Stimulated activated CD8-positive, alpha-beta memory T cell treated with anti-CD3 and anti-CD28 coated beads, Interleukin-12 subunit alpha, Interleukin-12 subunit beta, amount 100 ng/mL, for 4 hours (primary cell): Measurements from ENCODE around the gene NGEF.

Experiments
- DNase-seq: peaks from one replicate; pipeline ENCODE4 v3.0.0-alpha.2; 2020; ENCODE audit warnings: low read depth

The NGEF gene

DNA sequence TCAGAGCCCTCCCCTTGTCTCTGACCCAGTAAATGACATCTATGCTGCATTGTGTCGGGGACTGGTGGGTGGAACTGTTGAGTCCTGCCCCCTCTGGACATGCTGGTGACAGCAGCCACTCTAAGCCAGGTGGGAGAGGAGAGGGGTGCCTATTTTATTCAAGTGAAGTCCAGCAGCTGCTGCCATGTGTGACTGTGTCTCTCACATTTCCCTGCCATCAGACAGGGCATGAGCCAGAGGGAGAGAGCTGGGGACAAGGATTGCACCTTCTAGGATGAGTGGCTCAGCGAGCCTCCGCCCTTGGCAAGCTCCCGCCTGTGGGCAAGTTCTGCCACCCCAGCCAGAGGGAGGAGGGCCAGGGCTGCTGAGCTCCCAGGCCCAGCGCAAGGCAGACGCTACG, 13.7 kb downstream of the NGEF start:
- no peak for DNase-seq

DNA sequence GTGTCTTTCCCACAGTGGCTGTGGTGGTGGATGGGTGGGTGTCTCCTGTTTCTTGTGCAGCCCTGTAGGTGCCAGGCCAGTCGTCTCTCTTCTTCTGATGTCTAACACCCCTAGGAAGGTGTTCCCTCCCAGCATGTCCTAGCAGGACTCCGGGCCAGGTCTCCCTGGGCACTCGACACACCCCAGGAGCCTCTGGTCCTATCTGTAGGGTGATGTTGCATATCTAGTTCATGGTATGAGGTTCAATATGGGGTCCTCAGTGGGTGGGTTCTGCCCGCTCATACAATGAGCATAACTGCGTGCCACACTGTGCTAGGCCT, 14.4 kb downstream of the NGEF start:
- DNase-seq, result no peak

DNA sequence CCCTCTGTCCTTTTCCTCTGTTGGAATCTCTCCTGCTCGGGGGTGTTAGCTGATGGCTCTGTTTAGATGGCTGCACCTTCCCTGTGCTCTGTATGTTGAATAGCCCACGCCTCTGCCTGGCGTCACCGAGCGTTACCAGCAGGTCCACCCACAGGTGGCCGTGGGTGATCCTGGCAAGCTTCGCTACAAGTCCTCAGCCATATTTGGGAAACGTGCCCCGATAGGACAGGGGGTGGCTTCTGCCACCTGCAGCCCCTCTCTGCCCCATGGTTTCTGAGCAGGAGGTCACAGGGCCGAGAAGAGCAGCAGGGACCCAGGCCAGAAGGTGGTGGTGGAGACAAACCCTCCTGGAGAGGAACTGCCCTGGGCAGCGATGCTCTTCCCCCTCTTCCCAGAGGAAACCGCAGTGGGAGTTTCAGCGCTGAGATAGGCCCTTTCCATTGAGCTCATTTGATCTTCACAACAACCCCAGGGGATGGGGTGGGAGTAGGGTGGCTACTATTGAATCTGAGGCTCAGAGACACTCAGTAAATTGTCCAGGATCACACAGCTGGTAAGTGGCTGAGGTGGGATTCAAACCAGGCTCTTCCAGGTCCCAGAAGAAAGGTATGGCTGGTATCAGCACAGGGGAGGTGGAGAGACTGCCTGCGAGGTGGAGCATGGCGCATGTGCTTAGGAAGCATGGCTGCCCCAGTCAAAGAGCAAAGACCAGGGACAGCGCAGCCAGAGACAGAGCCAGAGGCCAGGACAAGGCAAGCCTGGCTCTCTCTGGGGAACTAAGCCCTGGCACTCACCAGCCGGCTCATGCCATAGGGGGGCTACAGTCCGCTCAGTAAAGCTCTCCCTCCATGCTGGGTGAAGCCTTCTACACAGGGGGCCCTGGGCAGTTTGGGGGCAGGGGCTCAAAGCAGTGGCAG, 15.0 kb downstream of the NGEF start:
- no peak for DNase-seq

DNA sequence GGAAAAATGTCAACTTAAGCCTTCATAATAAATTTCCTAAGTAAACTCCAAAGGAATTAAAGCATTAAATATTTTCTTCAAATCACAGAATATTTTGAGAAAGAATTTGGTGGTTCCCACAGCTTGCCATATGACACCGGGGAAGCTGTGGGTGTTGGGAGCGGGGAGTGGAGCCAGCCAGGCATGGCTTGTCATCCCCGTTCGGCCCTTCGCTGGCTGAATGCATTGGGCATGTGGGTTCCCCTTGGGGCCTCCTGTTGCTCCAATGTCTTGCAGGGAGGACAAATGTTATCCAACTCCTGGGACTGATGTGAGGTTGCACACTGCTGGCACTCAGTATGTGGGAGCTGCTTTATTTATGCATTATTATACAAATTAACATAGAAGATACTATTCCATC, 18.6 kb downstream of the NGEF start:
- DNase-seq, result no peak

DNA sequence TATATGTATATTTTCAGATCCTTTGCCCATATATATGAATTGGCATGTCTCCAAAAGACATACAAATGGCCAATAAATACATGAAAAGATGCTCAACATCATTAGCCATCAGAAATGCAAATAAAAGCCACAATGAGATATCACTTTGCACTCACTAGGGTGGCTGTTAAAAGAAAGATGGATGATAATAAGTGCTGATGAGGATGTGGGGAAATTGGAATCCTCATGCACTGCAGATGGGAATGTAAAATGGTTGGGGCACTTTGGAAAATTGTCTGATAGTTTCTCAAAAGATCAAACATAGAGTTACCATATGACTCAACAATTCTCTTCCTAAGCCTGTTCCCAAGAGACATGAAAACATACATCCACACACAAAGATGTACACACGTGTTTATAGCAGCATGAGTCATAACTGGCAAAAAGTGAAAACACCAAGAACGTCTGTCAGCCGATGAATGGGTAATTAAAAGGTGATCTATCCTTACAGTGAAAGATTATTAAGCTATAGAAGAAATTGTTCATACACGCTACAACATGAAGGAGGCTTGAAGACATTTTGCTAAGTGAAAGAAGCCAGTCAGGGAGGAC, 19.7 kb downstream of the NGEF start:
- no peak for DNase-seq

DNA sequence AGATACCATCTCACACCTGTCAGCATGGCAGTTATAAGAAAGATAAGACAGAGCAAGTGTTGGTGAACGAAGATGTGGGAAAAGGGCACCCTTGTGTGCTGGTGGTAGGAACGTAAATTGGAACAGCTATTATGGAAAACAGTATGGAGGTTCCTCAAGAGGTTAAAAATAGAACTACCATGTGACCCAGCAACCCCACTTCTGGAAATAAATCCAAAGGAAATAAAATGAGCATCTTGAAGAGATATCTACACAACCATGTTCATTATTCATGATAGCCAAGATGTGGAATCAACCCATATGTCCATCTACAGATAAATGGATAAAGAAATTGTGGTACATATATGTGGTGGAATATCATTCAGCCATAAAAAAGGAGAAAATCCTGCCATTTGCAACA, 26.9 kb downstream of the NGEF start:
- DNase-seq, result no peak

DNA sequence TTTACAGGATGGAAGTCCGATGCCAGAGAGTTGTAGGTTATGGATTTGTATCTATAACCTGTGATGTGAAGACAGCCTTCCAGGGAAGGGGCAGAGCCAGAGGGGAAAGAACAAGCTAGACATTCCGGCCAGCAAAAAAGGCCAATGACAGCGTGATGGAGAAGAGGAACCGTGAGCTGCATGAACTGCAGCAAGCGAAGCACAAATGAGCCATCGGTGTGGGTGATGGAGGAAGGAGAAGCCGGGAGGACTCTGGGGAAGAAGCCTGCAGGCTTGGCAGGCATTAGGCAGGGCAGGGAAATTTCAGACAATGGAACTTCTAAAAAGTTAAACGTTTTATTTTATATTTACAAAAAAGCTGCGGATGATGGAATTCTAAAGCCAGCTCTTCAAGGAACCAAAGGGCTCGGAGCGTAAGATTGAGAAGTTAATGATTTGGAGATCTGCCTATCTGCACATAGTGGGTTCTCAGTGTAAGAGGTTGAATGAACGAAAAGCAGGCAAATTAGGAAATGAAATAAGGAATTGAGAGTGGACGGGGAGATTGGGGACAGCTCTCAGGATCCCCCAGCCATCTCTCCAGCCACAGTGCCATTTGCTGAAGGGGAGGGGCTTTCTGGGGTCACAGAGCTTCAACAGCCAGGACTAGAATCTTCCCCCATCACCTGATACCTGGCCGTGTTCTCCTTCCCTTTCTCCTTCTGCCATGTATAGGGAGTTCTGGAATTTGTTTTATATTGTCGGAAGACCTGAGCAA, 28.4 kb downstream of the NGEF start:
- DNase-seq, result no peak

DNA sequence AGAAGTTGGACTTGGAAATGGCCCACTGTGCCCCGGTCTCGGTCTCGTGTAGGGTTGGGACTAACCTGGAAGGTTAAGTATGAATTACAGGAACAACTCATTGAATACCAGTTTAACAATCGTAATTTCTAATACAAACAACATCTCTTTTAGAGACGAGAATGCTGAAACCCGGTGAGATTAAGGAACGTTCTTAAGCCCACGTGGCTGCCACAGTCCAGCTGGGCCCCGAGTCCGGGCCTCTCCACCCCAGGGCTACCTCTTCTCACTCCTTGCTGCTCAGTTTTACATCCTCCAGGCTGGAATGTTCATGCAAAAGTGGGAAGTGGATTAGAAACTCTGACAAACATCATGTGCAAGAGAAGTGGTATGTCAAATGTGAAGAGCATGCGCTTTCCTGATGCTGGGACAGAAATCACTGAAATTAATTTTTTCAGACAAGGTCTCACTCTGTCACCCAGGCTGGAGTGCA, 29.4 kb downstream of the NGEF start:
- no peak for DNase-seq

DNA sequence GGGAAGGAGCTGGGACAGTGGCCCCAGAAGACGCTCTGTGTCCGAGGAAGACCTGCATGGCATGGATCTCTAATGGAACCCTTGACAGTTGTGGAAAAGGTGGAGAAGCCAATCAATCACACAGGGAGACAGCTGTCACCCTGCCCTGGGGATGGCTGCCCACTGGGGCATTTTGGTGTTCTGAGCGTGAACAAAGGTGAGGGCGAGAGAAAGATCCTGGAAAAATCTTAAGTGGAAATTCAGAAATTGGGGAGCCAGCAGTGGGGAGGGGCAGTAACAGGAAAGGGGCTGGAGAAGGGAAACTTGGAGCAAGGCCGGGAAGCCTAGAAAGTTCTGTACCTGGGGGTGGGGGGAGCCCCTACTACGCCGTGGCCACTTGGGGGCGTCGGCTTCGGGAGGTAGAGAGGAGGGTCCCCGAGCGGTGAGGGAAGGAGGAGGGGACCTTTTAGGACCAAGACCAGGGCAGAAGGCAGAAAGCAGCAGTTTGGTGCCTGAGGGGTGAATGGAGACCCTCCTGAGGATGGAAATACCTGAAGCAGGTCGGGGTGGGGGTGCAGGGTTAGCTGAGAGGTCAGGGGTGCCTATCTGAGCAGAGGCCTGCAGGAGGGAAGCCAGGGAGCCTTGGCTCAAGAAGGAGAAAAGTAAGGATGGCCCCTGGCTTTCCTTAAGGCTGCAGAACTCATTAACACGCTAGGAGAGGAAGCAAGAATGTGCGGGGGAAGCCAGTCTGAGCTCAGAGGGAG, 30.0 kb downstream of the NGEF start:
- no peak for DNase-seq

DNA sequence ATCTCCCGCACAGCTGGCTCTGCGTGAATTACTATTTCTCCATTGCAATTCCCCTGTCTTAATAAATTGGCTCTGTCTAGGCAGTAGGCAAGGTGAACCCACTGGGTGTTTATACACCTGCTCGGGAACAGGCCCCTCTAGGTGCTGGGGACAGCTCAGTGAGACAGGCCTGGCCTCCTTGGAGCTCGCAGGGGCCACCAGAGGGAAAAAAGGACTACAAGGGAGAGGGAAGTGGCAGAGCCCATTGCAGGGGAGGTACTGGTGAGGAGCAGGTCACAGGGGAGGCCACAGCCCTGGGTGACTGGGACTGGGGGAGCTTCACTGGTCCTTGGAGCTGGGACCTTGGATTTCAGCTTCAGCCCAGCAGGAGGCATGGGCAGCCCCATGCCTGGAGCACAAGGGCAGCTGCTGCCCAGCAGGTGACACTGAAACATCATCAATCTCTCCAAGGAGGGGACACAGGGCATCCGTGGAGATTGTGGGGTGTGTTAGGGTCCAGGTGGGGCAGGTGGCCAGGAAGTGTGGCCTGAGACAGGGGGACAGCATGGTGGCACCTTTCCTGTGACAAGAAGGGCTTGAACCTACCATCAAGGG, 31.2 kb downstream of the NGEF start:
- no peak for DNase-seq

DNA sequence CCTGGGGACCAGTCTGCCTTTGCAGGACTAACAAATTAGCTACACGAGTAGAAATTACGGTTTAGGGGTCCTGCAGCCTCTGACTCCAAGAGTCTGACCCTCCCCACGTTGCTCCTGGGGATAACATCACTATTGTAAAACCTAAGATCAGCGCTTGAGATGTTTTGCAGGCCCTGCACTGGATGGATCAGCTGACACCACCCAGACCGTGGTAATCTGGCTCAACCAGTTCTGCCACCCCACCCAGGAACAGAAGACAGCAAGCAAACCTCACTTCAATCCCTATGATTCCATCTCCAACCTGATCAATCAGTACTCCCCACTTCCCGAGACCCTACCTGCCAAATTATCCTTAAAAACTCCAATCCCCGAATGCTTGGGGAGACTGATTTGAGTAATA, 31.7 kb downstream of the NGEF start:
- DNase-seq, result no peak

DNA sequence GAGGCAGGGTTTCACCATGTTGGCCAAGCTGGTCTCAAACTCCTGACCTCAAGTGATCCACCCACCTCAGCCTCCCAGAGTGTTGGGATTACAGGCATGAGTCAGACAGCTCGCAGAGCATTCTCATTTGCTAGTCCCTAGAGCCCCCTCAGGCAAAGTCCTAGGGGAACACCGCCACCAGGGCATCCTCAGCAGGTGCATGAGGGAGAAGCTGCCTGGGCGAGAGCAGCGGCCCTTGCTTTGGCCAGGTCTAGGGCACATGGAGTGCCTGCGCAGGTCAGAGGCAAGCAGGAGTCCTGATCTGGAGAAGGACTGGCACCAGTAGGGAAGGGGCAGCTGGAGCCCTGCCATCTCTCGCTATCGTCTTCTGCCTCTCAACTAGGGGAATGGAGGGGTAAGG, 32.4 kb downstream of the NGEF start:
- DNase-seq, result no peak

DNA sequence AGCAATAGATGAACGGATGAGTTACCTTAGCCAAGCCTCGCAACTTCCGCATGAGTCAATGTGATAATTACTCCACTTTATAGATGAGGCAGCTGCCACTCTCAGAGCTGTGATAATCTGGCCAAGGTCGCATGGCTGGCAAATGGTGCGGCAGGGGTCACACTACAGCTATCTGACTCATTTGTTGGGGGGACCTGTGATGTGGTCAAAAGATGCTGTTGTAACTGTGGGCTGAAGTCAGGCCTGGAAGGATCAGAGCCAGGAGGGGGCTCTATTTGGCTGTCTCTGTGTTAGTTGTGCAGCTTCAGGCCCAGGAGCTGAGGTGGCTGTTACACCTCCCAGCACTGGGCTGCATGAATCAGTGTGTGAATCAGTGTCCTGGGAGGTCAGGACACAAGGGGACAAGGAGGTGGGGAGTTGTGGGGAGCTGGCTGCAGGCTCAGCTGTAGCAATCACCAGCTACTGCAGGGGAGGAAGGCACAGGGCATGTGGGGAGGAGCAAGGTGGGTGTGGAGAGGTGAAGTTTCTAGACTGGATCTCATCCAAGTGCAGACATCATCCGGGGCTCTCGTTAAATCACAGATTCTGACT, 33.1 kb downstream of the NGEF start:
- DNase-seq, result no peak

DNA sequence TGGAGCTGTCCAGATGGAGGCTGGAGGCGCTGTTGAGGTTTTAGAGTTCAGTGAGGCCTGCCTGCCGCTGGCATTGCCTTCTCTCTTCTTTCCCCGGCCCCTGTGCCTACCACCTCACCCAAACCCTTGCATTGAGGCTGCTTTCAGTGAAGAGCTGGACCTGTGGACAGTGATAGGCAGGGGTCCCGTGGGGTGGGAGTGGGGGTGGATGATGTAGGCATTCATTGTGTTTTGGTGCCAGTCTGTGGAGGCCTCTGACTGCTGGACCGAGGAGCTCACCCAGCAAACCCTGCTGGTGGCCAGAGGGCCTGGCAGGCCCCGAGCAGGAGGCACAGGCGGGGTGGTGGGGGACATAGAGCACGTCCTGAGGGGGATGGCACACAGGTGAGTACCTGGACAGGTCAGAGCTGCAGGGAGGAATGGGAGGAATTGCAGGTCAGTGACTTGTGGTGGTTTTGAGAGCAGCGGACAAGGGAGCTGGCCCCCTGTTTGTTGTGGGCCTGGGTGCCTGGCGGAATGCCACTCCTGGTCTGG, 35.6 kb downstream of the NGEF start:
- DNase-seq, result no peak

DNA sequence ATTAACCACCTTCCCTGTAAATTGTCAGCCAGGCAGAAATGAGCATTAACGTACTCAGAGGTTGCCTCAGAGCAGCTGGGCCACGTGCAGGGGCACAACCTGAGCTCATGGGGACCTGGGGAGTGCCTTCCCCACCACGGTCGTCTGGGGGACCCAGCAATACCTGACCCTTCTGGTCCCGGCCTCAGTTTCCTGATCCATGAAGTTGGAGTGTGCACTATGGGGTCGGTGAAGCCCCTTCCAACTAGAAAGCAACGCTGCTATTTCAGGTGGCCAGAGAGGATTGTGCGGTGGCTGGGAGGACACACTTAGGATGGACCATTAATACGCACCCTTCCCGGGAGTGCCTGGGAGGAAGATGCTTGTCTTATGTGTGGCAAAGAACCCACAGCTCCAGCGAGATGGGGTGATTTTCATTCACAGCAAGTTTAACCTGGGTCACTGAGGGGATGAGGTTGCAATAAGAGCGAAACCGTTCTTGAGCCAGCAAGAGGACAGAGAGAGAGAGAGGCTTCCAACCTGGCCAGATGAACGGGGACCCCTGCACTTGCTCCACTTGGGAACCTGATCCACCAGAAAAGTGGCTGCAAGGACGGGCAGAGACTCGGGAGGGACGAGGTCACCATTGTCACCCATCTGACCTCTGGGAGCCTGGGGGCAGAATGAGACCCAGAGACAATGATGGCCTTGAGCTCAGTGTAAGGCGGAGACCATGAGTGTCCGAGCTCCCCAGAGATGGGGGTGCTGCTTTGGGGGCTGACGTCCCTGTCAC, 36.2 kb downstream of the NGEF start:
- DNase-seq, result no peak

DNA sequence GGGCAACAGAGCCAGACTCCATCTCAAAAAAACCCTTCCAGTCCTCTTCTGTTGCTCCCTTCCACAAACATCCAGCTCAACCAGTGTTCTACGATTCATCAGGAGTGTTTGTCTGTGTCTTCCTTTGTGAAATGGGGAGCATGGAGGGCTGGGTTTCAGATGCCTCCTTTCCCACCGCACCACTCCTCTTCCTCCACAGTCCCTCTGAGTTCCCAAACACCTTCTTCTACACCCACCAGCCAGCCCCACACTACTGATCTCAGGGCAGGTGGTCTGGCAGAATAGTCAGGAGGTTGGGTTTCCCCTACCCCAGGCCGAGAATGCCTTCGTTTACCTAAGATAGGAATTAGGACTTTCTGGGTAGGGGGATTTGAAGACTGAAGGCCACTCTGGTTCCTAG, 36.9 kb downstream of the NGEF start:
- no peak for DNase-seq

DNA sequence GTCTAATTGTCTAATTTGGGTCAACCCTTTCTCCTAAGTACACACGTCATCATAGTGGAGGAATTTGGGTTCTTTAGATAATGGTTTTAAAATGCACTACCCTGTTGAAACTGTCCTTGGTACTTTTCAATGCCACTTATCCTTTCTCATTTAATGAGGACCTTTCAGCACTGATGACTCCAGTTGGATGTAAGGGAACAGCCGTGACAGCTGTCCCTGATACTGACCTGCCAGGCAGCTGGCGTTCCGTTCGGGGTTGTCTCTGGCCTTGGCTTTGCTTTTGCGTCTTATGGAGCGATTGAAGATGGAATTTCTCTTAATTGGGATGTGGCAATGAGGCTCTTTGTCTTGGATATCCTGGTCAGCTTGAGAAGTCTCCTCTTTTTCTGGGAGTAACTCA, 38.7 kb downstream of the NGEF start:
- no peak for DNase-seq

DNA sequence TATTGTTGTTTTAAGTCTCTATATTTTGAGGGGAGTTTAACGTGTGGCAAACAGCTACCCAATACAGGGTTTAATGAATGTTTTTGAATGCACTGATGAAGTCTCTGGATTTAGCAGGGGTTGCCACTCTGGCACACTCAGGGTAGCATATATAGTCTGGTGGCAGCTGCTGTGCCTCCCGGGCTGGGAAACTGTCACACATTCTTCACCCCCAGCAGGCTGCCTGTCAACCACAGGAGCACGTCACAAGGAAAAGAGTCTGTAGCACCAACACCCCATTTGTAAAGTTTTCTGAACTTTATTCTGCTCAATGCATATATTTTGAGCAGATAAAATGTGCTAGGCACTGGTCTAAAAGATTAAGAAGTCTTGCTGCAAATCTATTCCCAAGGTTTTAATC, 39.3 kb downstream of the NGEF start:
- no peak for DNase-seq

DNA sequence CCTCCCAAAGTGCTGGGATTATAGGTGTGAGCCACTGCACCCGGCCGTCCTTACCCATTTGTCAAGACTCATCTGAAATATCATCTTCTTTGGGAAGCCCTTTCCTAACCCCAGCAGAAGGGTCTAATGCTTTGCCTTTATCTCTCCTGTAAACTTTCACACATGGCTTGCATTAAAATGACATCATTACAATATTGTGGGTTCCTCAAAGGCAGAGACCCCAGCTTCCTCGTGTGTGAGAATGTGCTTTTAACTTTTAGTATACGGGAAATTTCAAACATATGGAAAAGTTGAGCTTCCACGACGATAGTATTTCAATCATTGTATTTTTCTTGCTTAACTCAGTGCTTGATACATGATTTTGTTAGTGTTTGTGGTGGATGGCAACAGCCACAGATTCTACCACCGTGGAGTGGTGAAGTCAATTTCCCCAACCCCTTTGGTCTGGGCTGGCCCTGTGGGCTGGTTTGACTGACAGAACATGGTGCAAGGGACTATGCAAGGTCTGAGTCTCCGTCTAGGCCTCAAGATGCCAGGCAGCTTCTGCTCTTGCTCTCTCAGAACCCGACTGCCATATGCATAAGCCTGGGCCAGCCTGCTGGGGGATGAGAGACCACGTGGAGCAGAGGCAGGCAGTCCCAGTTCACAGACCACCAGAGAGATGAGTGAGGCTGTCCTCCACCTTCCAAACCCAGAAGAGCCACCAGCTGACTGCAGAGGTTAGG, 39.9 kb downstream of the NGEF start:
- DNase-seq, result no peak

DNA sequence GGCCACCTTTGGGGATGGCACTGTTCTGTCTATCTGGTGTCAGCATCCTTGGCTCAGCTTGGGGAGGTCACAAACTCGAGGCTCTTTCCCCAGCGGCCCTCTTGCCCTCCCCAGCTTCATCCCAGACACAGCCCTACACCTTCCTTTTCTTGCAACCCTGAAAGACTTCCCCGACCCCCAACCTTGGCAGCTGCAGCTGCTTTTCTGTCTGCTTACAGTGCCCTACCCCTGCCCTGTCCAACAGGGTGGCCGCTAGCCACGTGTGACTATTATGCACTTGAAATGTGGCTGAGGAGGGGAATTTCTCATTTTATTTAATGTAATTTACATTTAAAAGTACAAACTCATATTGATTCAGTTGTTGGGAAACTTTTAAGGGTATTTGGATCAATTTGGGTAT, 41.3 kb downstream of the NGEF start:
- no peak for DNase-seq
